Measurements from ENCODE around the gene PDK1.
"Not testable (repeated sequence)": the region's sequence is repeated elsewhere in the genome, so short reads cannot be mapped to it uniquely, and the experiment has no call there.

Gene PDK1

GRCh38 chr2:172555522-172556283, at the start of gene PDK1:
Gene PDK1, plus strand, starts transcription at chr2:172556090. Its CDS starts 61 bp downstream, at chr2:172556151.
- peak; percentile 81 for DNase-seq

GRCh38 chr2:172507199-172507598, 48.7 kb upstream of the PDK1 start:
- DNase-seq = no peak

- DNase-seq = no peak
These were observed 45.8 kb upstream of the PDK1 start for GRCh38 chr2:172510088-172510487.

- DNase-seq = no peak
These were observed 45.3 kb upstream of the PDK1 start for GRCh38 chr2:172510548-172510947.

GRCh38 chr2:172512810-172513523, 42.9 kb upstream of the PDK1 start:
- DNase-seq = no peak

GRCh38 chr2:172513524-172513900, 42.4 kb upstream of the PDK1 start:
- DNase-seq = no peak

- DNase-seq = no peak
These were observed 41.8 kb upstream of the PDK1 start for GRCh38 chr2:172513935-172514586.

- DNase-seq = no peak
These were observed 39.6 kb upstream of the PDK1 start for GRCh38 chr2:172516299-172516698.

GRCh38 chr2:172518995-172519394, 36.9 kb upstream of the PDK1 start:
- DNase-seq = no peak

- DNase-seq = no peak
These were observed 30.3 kb upstream of the PDK1 start for GRCh38 chr2:172525601-172526000.

GRCh38 chr2:172531309-172531708, 24.6 kb upstream of the PDK1 start:
- no peak for DNase-seq

GRCh38 chr2:172532461-172532860, 23.4 kb upstream of the PDK1 start:
- DNase-seq = not testable (repeated sequence)

- DNase-seq = no peak
These were observed 22.2 kb upstream of the PDK1 start for GRCh38 chr2:172533687-172534086.

- DNase-seq = no peak
These were observed 20.8 kb upstream of the PDK1 start for GRCh38 chr2:172535119-172535518.

GRCh38 chr2:172537851-172538250, 18.0 kb upstream of the PDK1 start:
- not testable (repeated sequence) for DNase-seq

- DNase-seq = no peak
These were observed 16.1 kb upstream of the PDK1 start for GRCh38 chr2:172539767-172540166.

- DNase-seq = no peak
These were observed 15.5 kb upstream of the PDK1 start for GRCh38 chr2:172540421-172540820.

- DNase-seq = no peak
These were observed 10.3 kb upstream of the PDK1 start for GRCh38 chr2:172545408-172546075.

- DNase-seq = no peak
These were observed 6.8 kb upstream of the PDK1 start for GRCh38 chr2:172549131-172549530.

- DNase-seq = not testable (repeated sequence)
These were observed 6.1 kb upstream of the PDK1 start for GRCh38 chr2:172549802-172550201.

- no peak for DNase-seq
These were observed 5.5 kb upstream of the PDK1 start for GRCh38 chr2:172550419-172550818.

- DNase-seq = no peak
These were observed 4.6 kb upstream of the PDK1 start for GRCh38 chr2:172551271-172551670.

Data from GOT3 (cell line).